GM18505 (cell line): ENCODE data around the gene ZNF526.

ENCODE experiments used
- ATAC-seq: cut with Tn5 transposase; IDR thresholded peaks from one replicate; pipeline ENCODE4 v1.9.1; 2021; ENCODE audit not compliant: unreplicated experiment
- POLR2A ChIP-seq: IDR thresholded peaks from 4 replicates; pipeline ENCODE4 v1.6.1; 2011; ENCODE audit warnings: borderline replicate concordance; ENCODE audit not compliant: insufficient read depth, insufficient read length; ENCODE audit errors: extremely low read depth

The ZNF526 gene

DNA sequence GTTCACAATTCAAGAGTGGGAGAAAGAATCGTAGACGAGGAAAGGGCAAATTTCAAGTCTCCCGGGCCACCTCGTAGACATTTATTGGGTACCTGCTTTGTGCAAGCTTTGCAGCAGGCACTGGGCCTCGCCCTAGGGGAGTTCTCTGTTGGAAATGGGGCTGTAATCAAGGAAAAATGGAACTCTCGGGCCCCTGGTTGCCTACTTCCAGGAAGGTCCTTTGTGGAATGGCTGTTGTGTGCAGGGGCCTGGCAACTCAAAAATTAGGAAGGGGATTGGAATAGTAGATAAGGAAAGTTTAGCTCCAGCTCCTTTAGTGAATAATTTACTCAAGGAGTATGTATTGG, 612 bp downstream of the ZNF526 start:
- no peak for TF ChIP-seq POLR2A
- no peak for ATAC-seq

DNA sequence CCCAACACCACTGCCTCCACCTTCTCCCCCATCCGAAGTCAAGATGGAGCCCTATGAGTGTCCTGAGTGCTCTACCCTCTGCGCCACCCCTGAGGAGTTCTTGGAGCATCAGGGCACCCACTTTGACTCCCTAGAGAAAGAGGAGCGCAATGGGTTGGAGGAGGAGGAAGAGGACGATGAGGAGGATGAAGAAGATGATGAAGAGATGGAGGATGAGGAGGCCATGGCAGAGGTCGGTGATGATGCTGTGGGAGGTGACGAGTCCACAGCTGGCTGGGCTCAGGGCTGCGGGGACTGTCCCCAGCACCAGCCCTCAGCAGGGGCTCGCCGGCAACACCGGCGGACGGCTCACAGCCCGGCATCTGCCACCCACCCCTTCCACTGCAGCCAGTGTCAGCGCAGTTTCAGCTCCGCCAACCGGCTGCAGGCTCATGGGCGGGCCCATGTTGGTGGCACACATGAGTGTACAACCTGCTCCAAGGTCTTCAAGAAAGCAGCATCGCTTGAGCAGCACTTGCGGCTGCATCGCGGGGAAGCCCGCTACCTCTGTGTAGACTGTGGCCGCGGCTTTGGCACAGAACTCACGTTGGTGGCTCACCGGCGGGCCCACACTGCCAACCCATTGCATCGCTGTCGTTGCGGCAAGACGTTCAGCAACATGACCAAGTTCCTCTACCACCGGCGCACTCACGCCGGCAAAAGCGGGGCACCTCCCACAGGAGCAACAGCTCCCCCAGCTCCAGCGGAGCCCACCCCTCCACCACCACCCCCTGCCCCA, 5.0 kb downstream of the ZNF526 start:
- ATAC-seq = no peak
- TF ChIP-seq POLR2A = no peak

DNA sequence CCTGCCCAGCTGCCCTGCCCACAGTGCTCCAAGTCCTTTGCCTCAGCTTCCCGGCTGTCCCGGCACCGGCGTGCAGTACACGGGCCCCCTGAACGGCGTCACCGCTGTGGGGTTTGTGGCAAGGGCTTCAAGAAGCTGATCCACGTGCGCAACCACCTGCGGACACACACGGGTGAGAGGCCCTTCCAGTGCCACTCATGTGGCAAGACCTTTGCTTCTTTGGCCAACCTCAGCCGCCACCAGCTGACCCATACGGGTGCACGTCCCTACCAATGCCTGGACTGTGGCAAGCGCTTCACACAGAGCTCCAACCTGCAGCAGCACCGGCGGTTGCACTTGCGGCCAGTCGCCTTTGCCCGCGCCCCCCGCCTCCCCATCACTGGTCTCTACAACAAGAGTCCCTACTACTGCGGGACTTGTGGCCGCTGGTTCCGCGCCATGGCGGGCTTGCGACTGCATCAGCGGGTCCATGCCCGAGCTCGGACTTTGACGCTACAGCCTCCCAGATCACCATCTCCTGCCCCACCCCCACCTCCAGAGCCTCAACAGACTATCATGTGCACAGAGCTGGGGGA, 5.7 kb downstream of the ZNF526 start:
- ATAC-seq = no peak
- no peak for TF ChIP-seq POLR2A

DNA sequence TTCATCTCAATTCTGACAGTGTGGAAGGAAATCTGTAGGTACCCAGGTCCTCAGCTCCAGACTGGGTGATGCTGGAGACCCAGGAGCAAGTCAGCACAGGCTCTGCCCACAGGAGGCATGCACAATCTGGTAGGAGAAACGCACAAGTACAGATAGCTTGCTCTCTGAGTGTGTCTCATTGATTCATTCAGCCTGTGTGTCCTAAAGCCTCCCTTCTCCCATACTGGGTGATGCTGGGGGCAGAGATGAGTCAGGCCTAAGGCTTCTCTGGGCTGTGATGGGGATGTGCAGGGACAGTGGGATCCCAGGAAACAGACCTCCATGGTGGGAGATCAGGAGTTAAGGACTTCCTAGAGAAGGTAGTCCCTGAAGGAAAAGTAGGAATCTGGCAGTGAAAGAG, 6.8 kb downstream of the ZNF526 start:
- TF ChIP-seq POLR2A = no peak

DNA sequence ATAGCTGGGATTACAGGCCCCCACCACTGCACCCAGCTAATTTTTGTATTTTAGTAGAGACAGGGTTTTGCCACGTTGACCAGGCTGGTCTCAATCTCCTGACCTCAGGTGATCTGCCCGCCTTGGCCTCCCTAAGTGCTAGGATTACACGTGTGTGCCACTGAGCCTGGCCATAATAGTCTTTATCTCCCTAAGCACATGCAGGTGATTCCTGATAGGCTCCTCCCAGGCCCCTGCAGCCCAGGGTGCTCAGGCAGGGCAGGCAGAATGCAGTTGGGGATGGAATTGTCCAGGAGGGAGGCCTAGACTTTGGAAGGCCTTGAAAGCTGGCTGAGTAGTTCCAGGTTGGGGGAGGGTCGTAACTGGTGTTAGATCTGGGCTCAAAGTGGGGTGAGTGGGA, 8.5 kb downstream of the ZNF526 start:
- TF ChIP-seq POLR2A = no peak
- ATAC-seq = no peak

More for the DNA sequence above, 6.8 kb downstream of the ZNF526 start:
- ATAC-seq = no peak

DNA sequence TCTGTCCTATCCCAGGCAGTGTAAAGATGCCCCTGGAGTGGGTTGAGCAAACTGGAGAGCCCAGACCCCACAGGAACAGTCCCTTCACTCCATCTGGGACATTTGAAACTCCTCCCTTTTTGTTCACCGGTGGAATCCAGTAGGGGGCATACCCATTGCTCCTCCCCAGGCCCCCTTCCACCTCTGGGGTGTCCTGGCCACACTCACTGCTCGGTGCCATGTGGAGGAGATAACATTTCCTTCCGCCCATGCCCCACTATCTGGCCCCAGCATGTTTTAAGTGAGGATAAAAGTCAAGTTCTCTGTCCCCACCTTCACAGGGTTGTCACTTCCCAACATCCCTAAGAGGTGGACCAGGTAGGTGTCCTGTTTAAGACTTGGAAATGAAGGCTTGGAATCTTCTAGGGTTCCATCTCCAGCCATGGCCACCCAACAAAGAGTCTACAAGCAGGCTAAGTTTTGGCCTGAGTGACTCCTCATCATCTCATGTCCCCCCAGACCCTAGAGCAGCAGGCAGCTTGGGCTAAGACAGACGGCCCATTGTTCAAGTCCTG, 9.3 kb downstream of the ZNF526 start:
- no peak for ATAC-seq
- TF ChIP-seq POLR2A = no peak

DNA sequence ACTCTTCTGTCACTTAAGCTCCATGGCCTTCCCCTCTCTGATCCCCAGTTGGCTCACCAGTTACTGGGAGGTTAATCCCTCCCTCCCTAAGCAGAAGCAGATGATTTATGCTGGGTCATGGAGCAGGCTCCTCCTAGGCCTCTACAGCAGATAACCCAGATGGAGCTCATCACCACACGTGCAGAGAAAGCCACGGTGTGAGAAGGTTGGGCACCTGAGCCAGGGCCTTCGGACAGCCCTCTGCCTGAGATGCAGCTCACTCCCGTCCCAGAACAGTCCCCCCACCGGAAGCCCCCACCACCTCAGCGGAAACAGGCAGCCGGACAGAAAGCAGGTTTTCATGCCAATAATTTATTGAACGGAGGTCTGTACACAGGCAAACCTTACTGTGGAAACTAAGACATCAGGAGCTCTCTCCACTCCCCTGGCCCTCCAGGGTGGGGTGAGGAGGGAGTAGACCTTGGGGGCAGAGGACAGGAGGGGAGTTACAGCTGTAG, 9.8 kb downstream of the ZNF526 start:
- no peak for TF ChIP-seq POLR2A
- ATAC-seq = no peak

DNA sequence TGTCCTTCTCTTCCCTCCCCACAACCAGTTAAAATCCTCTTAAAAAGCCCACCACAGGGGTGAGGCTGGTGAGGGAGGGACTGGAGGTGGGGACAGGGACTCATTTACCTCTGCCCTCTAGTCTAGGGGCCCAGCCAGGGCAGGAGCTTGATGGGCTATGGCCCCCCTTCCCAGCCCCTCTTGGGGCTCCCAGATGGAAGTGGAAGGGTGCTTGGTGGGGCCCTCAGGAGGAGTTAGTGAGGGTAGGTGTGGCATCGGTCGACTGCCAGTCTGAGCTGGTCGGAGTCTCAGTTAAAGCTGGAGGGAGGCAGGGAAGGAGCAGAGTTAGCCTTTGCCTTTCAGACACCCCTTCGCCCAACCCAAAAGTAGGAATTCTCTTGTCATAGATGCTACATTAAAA, 10.5 kb downstream of the ZNF526 start:
- ATAC-seq = no peak
- no peak for TF ChIP-seq POLR2A

DNA sequence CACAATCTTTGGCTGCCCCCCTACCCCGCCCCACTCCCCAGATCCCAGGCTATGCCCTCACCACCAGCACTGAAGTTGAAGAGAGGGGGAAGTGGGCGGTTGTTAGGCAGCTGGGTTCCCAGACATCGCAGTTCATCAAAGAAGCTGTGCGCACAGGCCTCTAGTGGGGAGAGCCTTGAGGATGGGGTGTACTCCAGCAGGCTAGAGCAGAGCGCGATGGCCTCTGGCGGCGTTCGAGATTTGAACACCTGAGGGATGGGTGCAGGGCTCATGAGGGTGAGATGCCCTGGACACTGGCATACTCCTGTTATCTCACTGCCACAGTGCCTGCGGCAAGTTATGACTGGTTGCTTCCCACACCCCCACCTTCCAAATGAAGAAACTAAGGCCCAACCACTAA, 12.3 kb downstream of the ZNF526 start:
- no peak for TF ChIP-seq POLR2A

DNA sequence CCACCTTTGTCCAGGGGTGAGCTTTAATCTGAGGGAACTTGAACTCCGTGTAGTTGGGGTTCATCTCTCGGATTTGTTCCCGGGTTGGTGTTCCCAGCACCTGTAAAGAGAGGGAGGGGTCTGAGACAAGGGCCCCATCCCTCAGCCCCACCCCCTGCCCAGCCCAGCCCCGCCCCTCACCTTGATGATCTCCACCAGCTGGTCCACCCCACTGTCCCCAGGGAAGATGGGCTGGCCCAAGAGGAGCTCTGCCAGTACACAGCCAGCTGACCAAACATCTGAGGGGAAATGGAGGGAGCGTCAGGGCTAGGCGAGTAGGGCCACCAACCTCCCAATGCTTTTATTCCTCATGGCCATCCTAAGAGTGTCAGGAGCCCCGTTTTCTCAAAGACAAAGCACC, 13.0 kb downstream of the ZNF526 start:
- no peak for ATAC-seq
- TF ChIP-seq POLR2A = no peak

More for the DNA sequence above, 12.3 kb downstream of the ZNF526 start:
- ATAC-seq = no peak

DNA sequence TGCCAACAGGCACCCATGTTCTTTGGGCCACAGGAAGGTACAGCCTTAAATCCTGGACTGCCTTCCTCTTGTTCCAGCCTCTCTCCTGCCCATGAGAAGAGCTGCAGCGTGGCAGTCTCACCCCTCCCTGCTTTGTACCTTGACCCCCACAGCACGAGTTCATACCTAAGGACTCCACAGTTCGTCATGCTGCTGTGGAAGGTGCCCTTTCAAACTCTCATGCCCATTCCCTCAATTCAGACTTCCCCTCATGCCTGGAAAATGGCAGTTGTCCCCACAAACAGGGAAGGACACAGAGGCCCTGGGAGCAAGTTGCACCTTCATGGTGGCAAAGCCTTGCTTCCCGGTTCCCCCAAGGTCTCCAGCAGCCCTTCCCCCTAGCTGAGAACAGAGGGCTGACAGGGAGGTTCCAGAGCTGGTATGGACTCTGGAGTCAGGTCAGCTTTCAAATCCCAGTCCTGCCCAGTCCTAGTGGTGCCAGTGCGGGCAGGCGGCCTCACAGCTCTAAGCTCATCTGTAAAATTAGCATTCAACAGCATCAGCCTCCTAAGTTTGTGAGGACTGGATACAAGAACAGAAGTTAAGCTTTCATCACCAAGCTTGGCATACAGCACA, 13.7 kb downstream of the ZNF526 start:
- no peak for TF ChIP-seq POLR2A
- ATAC-seq = no peak

DNA sequence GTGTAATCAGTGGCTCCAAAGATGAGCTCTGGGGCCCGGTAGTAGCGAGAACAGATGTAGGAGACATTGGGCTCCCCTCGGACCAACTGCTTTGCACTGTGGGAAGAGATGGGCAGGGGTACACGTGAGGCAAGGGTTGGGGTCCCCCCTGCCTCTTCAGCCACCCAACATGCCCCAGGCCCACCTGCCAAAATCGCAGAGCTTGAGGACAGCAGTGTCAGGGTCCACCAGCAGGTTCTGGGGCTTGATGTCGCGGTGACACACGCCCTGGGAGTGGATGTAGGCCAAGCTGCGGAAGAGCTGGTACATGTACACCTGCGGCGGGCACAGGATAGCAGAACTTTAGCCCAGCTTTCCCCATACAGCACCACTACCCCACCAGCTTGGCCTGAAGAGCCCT, 14.3 kb downstream of the ZNF526 start:
- TF ChIP-seq POLR2A = no peak
- ATAC-seq = no peak

DNA sequence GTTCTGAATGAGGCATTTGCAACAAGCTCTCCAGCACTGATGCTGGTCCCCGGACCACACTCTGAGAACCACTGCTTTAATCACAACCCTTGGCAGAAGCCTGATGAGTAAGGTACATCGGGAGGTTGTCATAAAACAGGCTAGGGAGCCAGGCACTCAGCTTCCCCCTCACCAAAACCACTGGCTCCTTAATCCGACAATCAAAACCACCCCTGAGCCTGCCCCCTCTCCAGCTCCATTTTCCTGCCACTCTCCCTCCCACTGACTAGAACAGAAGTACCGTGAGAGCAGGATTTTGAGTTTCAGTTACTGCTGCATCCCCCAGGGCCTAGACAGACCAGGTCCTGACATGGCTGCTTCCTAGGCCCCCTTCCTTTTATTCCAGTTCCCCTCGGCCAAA, 15.1 kb downstream of the ZNF526 start:
- no peak for ATAC-seq
- TF ChIP-seq POLR2A = no peak
